Ishikawa (cell line): ENCODE results near the gene SP1.

Experiments used
- CEBPB ChIP-seq: IDR thresholded peaks from 2 replicates; pipeline ENCODE4 v1.6.1; 2012
- EGR1 ChIP-seq: IDR thresholded peaks from 2 replicates; pipeline ENCODE4 v1.6.1; 2012
- EP300 ChIP-seq: IDR thresholded peaks from 2 replicates; pipeline ENCODE4 v1.6.1; 2012; ENCODE audit warnings: borderline replicate concordance
- RAD21 ChIP-seq: IDR thresholded peaks from 2 replicates; pipeline ENCODE4 v1.6.1; 2012; ENCODE audit warnings: low read depth
- TAF1 ChIP-seq: IDR thresholded peaks from 2 replicates; pipeline ENCODE4 v1.6.1; 2012; ENCODE audit warnings: low read depth, mild to moderate bottlenecking
- YY1 ChIP-seq: IDR thresholded peaks from 2 replicates; pipeline ENCODE4 v1.6.1; 2012; ENCODE audit warnings: low read depth
- TF ChIP-seq, protein P1 (sequence below): IDR thresholded peaks from 2 replicates; pipeline ENCODE4 v1.6.1; 2012; ENCODE audit warnings: low read depth, mild to moderate bottlenecking
- TF ChIP-seq, protein P2 (sequence below): IDR thresholded peaks from 2 replicates; pipeline ENCODE4 v1.6.1; 2012

DNA sequence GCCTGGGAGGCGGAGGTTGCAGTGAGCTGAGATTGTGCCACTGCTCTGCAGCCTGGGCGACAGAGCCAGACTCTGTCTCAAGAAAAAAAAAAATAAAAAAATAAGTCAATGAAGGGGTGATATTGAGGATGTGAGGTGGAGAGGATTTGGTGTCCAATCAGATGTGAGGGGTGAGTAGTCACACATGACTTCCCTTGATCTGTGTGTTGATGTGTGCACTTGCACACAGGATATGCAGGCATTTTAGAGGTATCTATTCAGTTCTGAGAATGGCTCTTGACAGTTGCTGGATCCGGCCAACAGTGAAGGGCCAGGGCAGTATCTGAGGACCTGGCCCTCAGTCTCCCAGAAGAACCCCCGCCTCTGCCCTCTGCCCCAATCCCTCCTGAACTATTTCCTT lies 36.0 kb upstream of the SP1 start:
- TF ChIP-seq, protein P1, sequence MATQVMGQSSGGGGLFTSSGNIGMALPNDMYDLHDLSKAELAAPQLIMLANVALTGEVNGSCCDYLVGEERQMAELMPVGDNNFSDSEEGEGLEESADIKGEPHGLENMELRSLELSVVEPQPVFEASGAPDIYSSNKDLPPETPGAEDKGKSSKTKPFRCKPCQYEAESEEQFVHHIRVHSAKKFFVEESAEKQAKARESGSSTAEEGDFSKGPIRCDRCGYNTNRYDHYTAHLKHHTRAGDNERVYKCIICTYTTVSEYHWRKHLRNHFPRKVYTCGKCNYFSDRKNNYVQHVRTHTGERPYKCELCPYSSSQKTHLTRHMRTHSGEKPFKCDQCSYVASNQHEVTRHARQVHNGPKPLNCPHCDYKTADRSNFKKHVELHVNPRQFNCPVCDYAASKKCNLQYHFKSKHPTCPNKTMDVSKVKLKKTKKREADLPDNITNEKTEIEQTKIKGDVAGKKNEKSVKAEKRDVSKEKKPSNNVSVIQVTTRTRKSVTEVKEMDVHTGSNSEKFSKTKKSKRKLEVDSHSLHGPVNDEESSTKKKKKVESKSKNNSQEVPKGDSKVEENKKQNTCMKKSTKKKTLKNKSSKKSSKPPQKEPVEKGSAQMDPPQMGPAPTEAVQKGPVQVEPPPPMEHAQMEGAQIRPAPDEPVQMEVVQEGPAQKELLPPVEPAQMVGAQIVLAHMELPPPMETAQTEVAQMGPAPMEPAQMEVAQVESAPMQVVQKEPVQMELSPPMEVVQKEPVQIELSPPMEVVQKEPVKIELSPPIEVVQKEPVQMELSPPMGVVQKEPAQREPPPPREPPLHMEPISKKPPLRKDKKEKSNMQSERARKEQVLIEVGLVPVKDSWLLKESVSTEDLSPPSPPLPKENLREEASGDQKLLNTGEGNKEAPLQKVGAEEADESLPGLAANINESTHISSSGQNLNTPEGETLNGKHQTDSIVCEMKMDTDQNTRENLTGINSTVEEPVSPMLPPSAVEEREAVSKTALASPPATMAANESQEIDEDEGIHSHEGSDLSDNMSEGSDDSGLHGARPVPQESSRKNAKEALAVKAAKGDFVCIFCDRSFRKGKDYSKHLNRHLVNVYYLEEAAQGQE: no peak
- TF ChIP-seq, protein P2, sequence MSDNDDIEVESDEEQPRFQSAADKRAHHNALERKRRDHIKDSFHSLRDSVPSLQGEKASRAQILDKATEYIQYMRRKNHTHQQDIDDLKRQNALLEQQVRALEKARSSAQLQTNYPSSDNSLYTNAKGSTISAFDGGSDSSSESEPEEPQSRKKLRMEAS: no peak
- TF ChIP-seq TAF1 (no peak), CEBPB (no peak), RAD21 (no peak), YY1 (no peak), EP300 (no peak), EGR1 (no peak)
